ENCODE results near the gene MYOT.

The MYOT gene

GRCh38 chr5:137902408-137903133 is 34.9 kb downstream of the MYOT start:
- no peak for DNase-seq

GRCh38 chr5:137914758-137915157 is 47.1 kb downstream of the MYOT start:
- DNase-seq: no peak

GRCh38 chr5:137916923-137917322 is 49.3 kb downstream of the MYOT start:
- no peak for DNase-seq

- no peak for DNase-seq
Observed at GRCh38 chr5:137921931-137922330, 54.3 kb downstream of the MYOT start.

- no peak for DNase-seq
Observed at GRCh38 chr5:137923856-137924255, 56.2 kb downstream of the MYOT start.

GRCh38 chr5:137932800-137933199 is 65.1 kb downstream of the MYOT start:
- no peak for DNase-seq

GRCh38 chr5:137933491-137933911 is 65.8 kb downstream of the MYOT start:
- no peak for DNase-seq

GRCh38 chr5:137935190-137935589 is 67.5 kb downstream of the MYOT start:
- DNase-seq: no peak

GRCh38 chr5:137935694-137936093 is 68.0 kb downstream of the MYOT start:
- DNase-seq: no peak

All from stimulated activated naive CD4-positive, alpha-beta T cell (primary cell).